ENCODE results near the gene MPHOSPH10.
A peak's percentile ranks its signal among the peaks of the same experiment; 100 is the strongest.
"Not testable (repeated sequence)": the region's sequence is repeated elsewhere in the genome, so short reads cannot be mapped to it uniquely, and the experiment has no call there.

MPHOSPH10 gene

GRCh38 chr2:71130152-71130904, at the start of gene MPHOSPH10, which contains the start of gene MCEE:
TSS of gene MPHOSPH10 (plus strand) at chr2:71130634. CDS start at chr2:71130666, 32 bp downstream.
TSS of gene MCEE (minus strand) at chr2:71130229. CDS start at chr2:71130219, 10 bp downstream.
- peak; percentile 82 to 84 for DNase-seq (ENCODE audit: low read depth in 2 of 2)

- DNase-seq (ENCODE audit: low read depth in 2 of 2) = peak; percentile 56 to 73
Measured at GRCh38 chr2:71082402-71083252, 47.8 kb upstream of the MPHOSPH10 start.

- not testable (repeated sequence) for DNase-seq (ENCODE audit: low read depth in 2 of 2)
Measured at GRCh38 chr2:71083297-71083696, 47.1 kb upstream of the MPHOSPH10 start.

- not testable (repeated sequence) for DNase-seq (ENCODE audit: low read depth in 2 of 2)
Measured at GRCh38 chr2:71083752-71084312, 46.6 kb upstream of the MPHOSPH10 start.

GRCh38 chr2:71085325-71086003, 45.0 kb upstream of the MPHOSPH10 start:
- not testable (repeated sequence) for DNase-seq (ENCODE audit: low read depth in 2 of 2)

- not testable (repeated sequence) for DNase-seq (ENCODE audit: low read depth in 2 of 2)
Measured at GRCh38 chr2:71089475-71089874, 41.0 kb upstream of the MPHOSPH10 start.

GRCh38 chr2:71091808-71092207, 38.6 kb upstream of the MPHOSPH10 start:
- not testable (repeated sequence) for DNase-seq (ENCODE audit: low read depth in 2 of 2)

GRCh38 chr2:71092491-71093260, 37.8 kb upstream of the MPHOSPH10 start:
- not testable (repeated sequence) for DNase-seq (ENCODE audit: low read depth in 2 of 2)

- peak in 1 of 2 donors; percentile 17 for DNase-seq (ENCODE audit: low read depth in 2 of 2)
Measured at GRCh38 chr2:71100195-71100964, 30.1 kb upstream of the MPHOSPH10 start.

- no peak for DNase-seq (ENCODE audit: low read depth in 2 of 2)
Measured at GRCh38 chr2:71101656-71102055, 28.8 kb upstream of the MPHOSPH10 start.

- no peak for DNase-seq (ENCODE audit: low read depth in 2 of 2)
Measured at GRCh38 chr2:71102981-71103681, 27.3 kb upstream of the MPHOSPH10 start.

- DNase-seq (ENCODE audit: low read depth in 2 of 2) = no peak
Measured at GRCh38 chr2:71103809-71104208, 26.6 kb upstream of the MPHOSPH10 start.

GRCh38 chr2:71106463-71106862, 24.0 kb upstream of the MPHOSPH10 start:
- not testable (repeated sequence) for DNase-seq (ENCODE audit: low read depth in 2 of 2)

- DNase-seq (ENCODE audit: low read depth in 2 of 2) = no peak
Measured at GRCh38 chr2:71108091-71108490, 22.3 kb upstream of the MPHOSPH10 start.

GRCh38 chr2:71113843-71114242, 16.6 kb upstream of the MPHOSPH10 start:
- no peak for DNase-seq (ENCODE audit: low read depth in 2 of 2)

- no peak for DNase-seq (ENCODE audit: low read depth in 2 of 2)
Measured at GRCh38 chr2:71117063-71117462, 13.4 kb upstream of the MPHOSPH10 start.

GRCh38 chr2:71120195-71120594, 10.2 kb upstream of the MPHOSPH10 start:
- DNase-seq (ENCODE audit: low read depth in 2 of 2) = no peak

- DNase-seq (ENCODE audit: low read depth in 2 of 2) = no peak
Measured at GRCh38 chr2:71121479-71121878, 9.0 kb upstream of the MPHOSPH10 start.

All from stimulated activated CD8-positive, alpha-beta memory T cell treated with anti-CD3 and anti-CD28 coated beads, Interleukin-15, amount 100 ng/mL, for 48 hours (primary cell).